HG02970 (cell line): ENCODE results near the gene DBR1.
"Not testable (repeated sequence)": the region's sequence is repeated elsewhere in the genome, so short reads cannot be mapped to it uniquely, and the experiment has no call there.

Source experiments
- ATAC-seq: cut with Tn5 transposase; IDR thresholded peaks from one replicate; pipeline ENCODE4 v1.9.1; 2021; ENCODE audit warnings: mild to moderate bottlenecking, moderate library complexity, moderate number of reproducible peaks; ENCODE audit not compliant: unreplicated experiment, low FRiP score

Gene DBR1

GRCh38 chr3:138187296-138188012, 12.7 kb upstream of the DBR1 start, which contains the start of gene ARMC8:
Gene ARMC8 (plus strand): TSS chr3:138187301. CDS start chr3:138187555, 254 bp downstream.
- peak; percentile 51 for ATAC-seq

- peak; percentile 93 for ATAC-seq
Observed at GRCh38 chr3:138186803-138187295, 12.1 kb upstream of the DBR1 start.

GRCh38 chr3:138186221-138186620, 11.5 kb upstream of the DBR1 start:
- no peak for ATAC-seq

GRCh38 chr3:138184994-138185393, 10.3 kb upstream of the DBR1 start:
- no peak for ATAC-seq

- ATAC-seq: no peak
Observed at GRCh38 chr3:138180375-138181029, 5.8 kb upstream of the DBR1 start.

GRCh38 chr3:138173769-138174420, 826 bp downstream of the DBR1 start:
- peak; percentile 9 for ATAC-seq

- ATAC-seq: no peak
Observed at GRCh38 chr3:138172625-138173024, 2.1 kb downstream of the DBR1 start.

GRCh38 chr3:138165061-138165460, 9.7 kb downstream of the DBR1 start:
- no peak for ATAC-seq

GRCh38 chr3:138157743-138158142, 17.0 kb downstream of the DBR1 start:
- no peak for ATAC-seq

GRCh38 chr3:138154534-138154933, 20.2 kb downstream of the DBR1 start:
- ATAC-seq: no peak

GRCh38 chr3:138148503-138148902, 26.2 kb downstream of the DBR1 start:
- no peak for ATAC-seq

- not testable (repeated sequence) for ATAC-seq
Observed at GRCh38 chr3:138142181-138142580, 32.5 kb downstream of the DBR1 start.

GRCh38 chr3:138140940-138141339, 33.8 kb downstream of the DBR1 start:
- no peak for ATAC-seq

GRCh38 chr3:138139691-138140090, 35.0 kb downstream of the DBR1 start:
- no peak for ATAC-seq

GRCh38 chr3:138137861-138138260, 36.9 kb downstream of the DBR1 start:
- no peak for ATAC-seq

- ATAC-seq: no peak
Observed at GRCh38 chr3:138136201-138136600, 38.5 kb downstream of the DBR1 start.

- ATAC-seq: no peak
Observed at GRCh38 chr3:138135833-138136194, 38.9 kb downstream of the DBR1 start.

GRCh38 chr3:138135146-138135832, 39.4 kb downstream of the DBR1 start:
- no peak for ATAC-seq

- ATAC-seq: no peak
Observed at GRCh38 chr3:138132239-138132638, 42.5 kb downstream of the DBR1 start, which contains the start of gene A4GNT. Gene A4GNT (minus strand): TSS chr3:138132390. CDS start chr3:138131256, 1,134 bp downstream.

- ATAC-seq: no peak
Observed at GRCh38 chr3:138127636-138128365, 46.9 kb downstream of the DBR1 start.
